Measurements from ENCODE around the gene D2HGDH. TPM values are rescaled to one million over a fixed set of nuclear protein-coding genes. Genes with fewer than 3 reads are reported as not detected.
"Not testable (repeated sequence)": the region's sequence is repeated elsewhere in the genome, so short reads cannot be mapped to it uniquely, and the experiment has no call there.

D2HGDH gene
- total RNA-seq, 1 donor from 2014 or later, result 20.9 TPM

GRCh38 chr2:241724975-241725870 is 9.2 kb upstream of the D2HGDH start:
- intact Hi-C loops (cut with micrococcal nuclease), result no loop called here

DNA sequence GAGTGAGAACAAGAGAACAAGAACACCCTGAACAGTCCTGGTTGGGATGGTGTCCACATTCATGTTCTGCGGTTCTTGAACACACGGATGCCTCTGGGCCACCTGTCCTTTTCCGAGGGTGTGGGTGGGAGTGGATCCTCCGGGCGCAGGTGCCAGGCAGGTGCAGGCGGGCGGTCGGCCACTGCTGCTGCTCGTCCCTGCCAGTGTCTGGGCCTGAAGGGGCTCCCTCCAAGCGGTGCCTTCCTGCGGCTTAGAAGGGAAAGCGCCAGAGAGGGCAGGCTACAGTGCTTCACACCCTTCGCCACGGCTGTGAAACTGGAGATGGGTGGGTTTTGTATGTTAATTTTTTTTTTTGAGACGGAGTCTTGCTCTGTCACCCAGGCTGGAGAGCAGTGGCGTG is 8.0 kb upstream of the D2HGDH start:
- intact Hi-C loops (cut with micrococcal nuclease), result no loop called here

- intact Hi-C loops (cut with micrococcal nuclease), result no loop called here
These were observed 6.4 kb upstream of the D2HGDH start for GRCh38 chr2:241728000-241728399.

DNA sequence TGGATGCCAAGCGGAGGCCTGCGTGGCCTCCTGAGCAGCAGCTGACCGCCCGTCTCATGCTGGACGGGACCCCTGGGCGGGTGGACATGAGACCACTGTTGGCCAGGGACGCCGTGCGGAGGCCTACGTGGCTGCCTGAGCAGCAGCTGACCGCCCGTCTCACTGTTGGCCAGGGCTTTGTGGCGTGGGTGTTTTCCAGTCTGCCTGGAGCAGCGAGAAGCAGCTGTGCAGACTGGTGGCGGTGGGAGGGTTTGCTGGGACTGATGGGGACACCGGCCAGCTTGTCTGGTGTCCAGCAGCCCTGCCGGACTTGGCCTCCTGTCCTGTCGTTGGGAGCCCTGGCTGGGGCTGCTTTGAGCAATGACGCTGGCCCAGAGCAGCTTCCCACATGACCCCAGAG is 5.8 kb upstream of the D2HGDH start:
- intact Hi-C loops (cut with micrococcal nuclease), result no loop called here

DNA sequence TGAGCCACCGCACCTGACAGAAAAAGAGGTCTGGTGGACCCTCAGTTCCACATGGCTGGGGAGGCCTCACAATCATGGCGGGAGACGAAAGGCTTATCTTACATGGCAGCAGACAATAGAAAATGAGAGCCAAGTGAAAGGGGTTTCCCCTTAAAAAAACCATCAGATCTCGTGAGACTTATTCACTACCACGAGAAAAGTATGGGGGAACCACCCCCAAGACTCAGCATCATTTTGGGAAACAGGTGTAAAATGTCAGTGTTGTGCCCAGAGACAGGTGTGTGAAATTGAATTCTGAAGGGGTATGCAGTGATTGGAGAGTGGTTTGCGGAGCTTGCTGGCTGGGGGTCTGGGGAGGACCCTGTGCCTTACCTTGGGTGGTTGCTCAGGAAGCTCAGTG is 4.6 kb upstream of the D2HGDH start:
- intact Hi-C loops (cut with micrococcal nuclease), result loop anchor here (5.0 kb wide), 1 partner anchor 288 kb away; no protein-coding TSS in a partner anchor

GRCh38 chr2:241730671-241731293 is 3.6 kb upstream of the D2HGDH start:
- intact Hi-C loops (cut with micrococcal nuclease), result loop anchor here (5.0 kb wide), 1 partner anchor 288 kb away; no protein-coding TSS in a partner anchor

- intact Hi-C loops (cut with micrococcal nuclease), result loop anchor here (5.0 kb wide), 1 partner anchor 290 kb away; no protein-coding TSS in a partner anchor
These were observed 1.8 kb upstream of the D2HGDH start for GRCh38 chr2:241732513-241733186.

GRCh38 chr2:241733391-241734207 is 831 bp upstream of the D2HGDH start:
- intact Hi-C loops (cut with micrococcal nuclease), result loop anchor here (1.0 to 5.0 kb wide), 11 partner anchors 31 to 419 kb away; partner anchors contain the start of genes ATG4B, DTYMK, FARP2 and HDLBP

- intact Hi-C loops (cut with micrococcal nuclease), result loop anchor here (1.0 to 5.0 kb wide), 11 partner anchors 32 to 419 kb away; partner anchors contain the start of genes ATG4B, DTYMK, FARP2 and HDLBP
These were observed 293 bp upstream of the D2HGDH start for GRCh38 chr2:241734208-241734466.

- intact Hi-C loops (cut with micrococcal nuclease), result no loop called here
These were observed 1.7 kb downstream of the D2HGDH start for GRCh38 chr2:241736111-241736510.

GRCh38 chr2:241738040-241738686 is 3.7 kb downstream of the D2HGDH start:
- intact Hi-C loops (cut with micrococcal nuclease), result no loop called here

GRCh38 chr2:241739177-241739576 is 4.7 kb downstream of the D2HGDH start:
- intact Hi-C loops (cut with micrococcal nuclease), result no loop called here

DNA sequence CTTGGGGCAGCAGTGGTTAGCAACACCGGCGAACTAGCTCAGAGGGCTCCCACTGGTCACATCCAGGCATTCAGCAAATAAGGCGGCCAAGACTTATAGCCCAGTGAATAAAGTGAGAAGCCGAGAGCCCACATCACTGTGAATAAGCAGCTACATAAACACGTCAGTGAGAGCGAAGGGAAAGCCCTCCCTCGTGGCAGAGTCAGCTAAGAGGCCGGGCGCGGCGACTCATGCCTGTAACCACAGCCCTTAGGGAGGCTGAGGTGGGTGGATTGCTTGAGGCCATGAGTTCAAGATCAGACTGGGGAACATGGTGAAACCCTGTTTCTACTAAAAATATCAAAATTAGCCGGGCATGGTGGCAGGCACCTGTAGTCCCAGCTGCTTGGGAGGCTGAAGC is 5.2 kb downstream of the D2HGDH start:
- intact Hi-C loops (cut with micrococcal nuclease), result no loop called here

- intact Hi-C loops (cut with micrococcal nuclease), result no loop called here
These were observed 6.6 kb downstream of the D2HGDH start for GRCh38 chr2:241741016-241741415.

- intact Hi-C loops (cut with micrococcal nuclease), result no loop called here
These were observed 8.0 kb downstream of the D2HGDH start for GRCh38 chr2:241742320-241742939.

GRCh38 chr2:241743008-241743407 is 8.6 kb downstream of the D2HGDH start:
- intact Hi-C loops (cut with micrococcal nuclease), result not testable (repeated sequence)

DNA sequence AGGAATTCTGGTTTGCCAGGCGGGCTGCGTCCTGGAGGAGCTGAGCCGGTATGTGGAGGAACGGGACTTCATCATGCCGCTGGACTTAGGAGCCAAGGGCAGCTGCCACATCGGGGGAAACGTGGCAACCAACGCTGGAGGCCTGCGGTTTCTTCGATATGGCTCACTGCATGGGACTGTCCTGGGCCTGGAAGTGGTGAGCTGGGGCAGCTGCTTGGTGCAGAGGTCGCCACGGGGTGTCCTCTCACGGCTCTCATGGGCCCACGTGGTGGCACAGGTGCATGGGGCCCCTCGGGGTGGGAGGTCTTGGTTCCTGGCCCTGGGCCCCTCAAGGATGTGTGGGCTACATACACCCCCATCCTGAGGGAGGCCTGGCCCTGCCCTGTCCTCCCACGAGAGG is 9.2 kb downstream of the D2HGDH start:
- intact Hi-C loops (cut with micrococcal nuclease), result no loop called here

- intact Hi-C loops (cut with micrococcal nuclease), result no loop called here
These were observed 9.8 kb downstream of the D2HGDH start for GRCh38 chr2:241744028-241744754.

DNA sequence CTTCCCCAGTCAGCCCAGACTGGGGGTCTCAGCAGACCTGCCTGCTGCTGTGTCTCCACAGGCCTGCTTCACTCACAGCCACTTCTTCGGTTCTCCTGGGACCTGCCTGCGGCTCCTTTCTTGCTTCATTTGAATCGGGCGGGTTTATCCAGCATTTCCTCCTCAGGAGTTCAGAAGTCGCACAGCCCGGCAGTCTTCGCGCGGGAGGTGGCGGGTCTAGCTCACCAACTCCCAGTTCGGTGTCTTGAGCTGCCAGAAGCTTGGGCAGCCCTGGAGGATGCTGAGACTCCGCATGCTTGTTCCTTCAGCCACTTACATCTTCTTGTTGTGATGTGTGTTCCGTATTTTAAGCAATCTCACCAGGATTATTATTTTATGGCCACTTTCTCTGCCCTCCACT is 10.8 kb downstream of the D2HGDH start:
- intact Hi-C loops (cut with micrococcal nuclease), result no loop called here

GRCh38 chr2:241746084-241746483 is 11.7 kb downstream of the D2HGDH start:
- intact Hi-C loops (cut with micrococcal nuclease), result no loop called here

All from T-helper 1 cell treated with Interleukin-12 subunit alpha and Interleukin-12 subunit beta and Interleukin-4 antibody, amounts not matched to agents 30 ng/mL and 1 ng/mL, for 36 hours (primary cell).